GM19324 (cell line): ENCODE measurements around the gene WDR35.

ENCODE experiments used
- ATAC-seq: cut with Tn5 transposase; IDR thresholded peaks from one replicate; pipeline ENCODE4 v1.9.1; 2021; ENCODE audit warnings: mild to moderate bottlenecking, moderate library complexity; ENCODE audit not compliant: unreplicated experiment, low FRiP score

The WDR35 gene

DNA sequence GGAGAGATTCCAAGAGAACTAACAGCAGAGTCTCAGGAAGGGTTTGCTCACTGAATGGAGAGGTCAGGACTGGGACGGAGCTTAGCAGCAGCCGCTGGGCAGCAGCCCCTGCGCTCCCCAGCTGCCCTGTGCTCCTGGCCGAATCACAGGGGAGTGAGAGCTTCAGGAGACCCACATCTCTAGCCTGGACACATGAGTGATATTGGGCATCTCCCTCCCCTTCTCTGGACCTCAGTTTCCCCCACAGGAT is 22.1 kb upstream of the WDR35 start:
- no peak for ATAC-seq

DNA sequence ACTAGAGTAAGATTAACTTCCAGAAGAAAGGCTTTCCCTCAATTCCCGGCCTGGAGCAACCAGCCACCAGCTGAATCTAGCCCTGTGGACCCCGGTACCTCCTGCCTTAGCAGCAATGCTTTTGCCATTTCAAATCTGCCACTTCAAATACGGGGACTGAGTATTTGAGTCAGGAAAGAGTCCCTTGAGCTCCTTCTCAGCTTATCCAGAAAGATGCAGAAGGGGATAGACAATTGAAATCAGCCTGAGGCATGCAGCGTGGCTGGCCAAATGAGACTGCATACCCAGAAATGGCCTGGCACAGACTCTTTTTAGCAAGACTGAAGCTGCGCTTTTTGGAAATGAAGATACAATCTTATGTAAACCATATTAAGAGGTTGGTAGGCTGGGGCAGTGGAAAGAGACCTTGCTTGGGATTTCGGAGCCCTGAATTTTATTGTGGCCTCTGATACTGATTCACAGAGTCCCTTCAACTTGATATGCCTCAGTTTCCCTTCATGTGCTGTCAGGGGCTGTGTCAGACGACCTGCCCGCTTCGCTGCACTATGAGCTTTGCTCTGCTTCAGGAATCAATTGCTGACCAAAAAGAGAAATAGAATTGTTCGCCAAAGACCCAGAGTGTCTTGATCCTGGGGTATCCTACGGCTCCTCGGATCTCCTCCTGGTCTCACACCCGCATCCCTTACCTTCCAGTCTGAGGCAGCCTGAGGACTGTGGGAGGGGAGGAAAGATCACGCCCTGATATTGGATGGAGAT is 21.5 kb upstream of the WDR35 start:
- ATAC-seq: no peak

DNA sequence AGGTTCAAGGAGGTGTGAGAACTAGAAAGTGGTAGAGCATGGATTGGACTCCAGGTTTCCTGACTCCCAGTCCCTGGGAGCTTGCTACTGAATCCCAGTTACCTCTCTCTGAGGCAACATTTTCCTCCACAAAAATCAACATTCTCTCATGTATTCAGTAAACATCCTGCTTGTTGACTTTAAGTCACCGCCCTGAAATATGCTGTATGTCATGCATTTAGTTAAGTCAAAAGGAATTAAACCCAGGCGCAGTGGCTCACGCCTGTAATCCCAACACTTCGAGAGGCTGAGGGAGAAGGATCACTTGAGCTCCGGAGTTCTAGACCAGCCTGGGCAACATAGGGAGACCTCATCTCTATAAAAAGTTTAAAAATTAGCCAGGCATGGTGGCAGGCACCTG is 18.8 kb upstream of the WDR35 start:
- ATAC-seq: no peak

DNA sequence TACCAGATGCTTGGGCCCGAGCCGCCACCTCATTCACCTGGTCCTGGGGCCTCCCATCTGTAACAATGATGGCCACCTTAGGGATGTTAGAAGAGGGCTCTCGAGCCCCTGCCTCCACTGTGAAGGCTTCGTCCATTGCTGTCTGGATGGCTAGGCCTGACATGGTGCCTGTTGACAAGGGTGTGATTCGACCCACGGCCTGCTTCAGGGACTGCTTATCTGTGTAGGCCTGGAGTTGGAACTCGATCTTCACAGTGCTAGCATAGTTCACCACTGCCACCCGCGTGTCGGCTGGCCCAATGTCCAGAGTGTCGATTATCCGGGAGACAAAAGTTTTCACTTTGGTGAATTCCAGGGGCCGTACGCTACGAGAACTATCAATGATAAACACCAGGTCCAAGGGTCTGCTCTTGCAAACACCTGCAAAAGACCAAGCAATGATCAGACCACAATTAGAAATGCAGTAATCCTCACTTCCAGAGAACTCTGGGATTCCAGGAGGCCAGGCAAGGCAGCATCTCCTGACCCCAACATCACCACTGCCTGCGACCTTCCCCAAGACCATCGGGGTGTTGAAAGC is 16.1 kb upstream of the WDR35 start:
- ATAC-seq: no peak

DNA sequence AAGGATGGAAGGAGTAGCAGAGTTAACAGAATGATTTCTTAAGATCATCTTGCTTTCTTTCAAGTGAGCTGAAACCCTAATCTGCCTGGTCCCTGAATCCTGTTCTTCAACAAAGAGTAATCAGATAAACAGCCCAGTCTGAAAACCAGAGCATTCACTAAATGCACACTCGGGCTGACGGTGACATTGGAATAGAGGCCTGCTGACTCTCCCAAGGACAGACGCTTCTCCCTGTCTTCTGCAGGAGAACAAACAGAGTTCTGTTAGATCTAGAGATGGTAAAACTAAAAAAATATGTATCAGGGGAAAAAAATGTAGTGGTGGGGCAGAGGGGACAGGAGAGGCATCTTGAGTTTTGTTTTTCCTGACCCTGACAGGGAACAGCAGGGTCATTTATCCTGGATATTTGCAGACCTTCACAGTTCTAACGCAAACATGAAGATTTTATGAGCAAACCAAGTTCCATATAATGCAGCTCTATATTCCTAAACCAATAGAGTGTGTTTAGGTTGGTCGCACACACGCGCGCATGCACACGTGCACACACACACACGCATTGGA is 15.2 kb upstream of the WDR35 start:
- no peak for ATAC-seq

DNA sequence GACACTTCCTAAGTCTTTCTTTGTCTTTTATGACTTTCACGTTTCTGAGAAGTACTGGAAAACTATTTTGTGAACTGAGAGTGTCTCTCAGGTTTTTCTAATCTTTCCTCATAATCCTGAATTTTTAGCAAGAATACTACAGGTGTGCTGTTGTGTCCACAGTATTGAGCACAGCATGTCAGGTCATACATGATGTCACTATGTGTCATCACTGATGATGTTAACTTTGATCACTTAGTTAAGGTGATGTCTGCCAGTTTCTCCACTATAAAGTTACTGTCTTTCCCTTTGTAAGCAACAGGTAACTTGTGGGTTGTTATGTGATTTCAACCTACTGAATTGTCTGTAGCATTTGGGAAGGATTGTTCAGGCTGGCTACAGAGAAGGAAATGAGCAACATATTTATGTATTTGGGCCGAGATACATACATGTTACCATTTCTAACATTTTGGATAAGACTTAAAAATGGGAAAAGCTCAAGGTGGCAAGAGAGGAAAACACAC is 11.5 kb upstream of the WDR35 start:
- ATAC-seq: no peak

DNA sequence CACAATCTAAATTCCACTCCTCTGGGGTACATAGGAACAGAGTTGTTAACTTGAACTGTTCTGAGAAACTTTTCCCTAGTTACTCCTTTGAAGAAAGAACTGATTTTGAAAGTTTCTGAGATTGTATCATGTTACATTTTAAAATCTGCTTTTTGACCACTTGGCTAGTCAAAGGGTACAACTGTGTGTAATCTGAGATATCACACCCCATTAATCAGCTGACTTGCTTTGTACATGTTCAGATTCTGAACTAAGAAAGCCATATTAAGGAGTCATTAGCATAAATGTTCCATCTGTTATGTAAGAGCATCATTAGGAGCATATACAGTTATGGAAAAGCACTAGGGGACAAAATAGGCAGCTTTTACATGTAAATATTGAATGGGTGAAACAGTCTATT is 3.8 kb upstream of the WDR35 start:
- no peak for ATAC-seq

DNA sequence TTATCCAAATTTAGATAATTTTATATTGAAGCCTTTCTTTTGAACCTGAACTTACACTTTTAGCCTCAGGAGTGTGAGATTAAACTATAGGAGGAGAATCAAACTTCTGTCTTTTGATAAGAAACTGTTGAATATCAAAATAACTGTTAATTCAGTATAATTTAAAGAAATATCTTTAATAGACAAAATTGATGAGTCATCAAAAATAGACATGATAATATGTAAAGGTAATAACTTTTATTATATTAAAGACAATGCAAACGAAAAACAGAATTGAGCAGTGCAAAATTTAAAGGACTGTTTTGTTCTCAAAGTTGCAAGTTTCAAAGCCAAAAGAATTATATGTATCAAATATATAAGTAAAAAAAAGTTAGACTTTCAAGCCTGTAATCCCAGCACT is 2.0 kb upstream of the WDR35 start:
- ATAC-seq: no peak

DNA sequence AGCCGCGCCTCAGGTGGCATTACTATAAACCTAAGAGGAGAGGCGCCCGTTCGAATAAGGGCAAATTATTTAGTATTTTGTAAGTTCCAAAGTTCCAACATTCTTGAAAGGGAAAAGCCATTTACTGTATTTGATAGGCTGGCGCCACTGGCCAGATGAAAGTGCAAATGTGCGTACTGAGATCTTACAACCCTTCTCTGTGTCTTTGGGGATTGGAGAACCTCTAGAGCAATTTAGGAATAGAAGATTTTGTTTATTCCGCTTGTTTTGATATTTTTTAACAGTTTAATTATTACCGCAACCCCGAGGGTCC is 467 bp upstream of the WDR35 start:
- no peak for ATAC-seq

DNA sequence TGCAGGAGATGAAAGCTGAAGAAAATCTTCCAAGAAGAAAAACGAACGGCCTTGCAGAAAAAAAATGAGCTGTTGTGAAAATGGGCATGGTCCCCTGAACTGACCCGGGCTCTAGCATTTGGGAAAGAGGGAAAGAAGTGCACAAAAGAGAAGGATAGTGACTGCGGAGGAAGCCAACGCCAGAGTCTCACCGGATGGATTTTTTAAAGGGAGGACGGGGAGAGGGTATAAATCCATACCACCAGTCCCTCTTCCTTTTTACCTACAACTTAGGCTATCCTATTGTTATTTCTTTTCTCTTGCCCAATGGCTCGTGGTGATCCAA is 601 bp downstream of the WDR35 start:
- ATAC-seq: no peak

DNA sequence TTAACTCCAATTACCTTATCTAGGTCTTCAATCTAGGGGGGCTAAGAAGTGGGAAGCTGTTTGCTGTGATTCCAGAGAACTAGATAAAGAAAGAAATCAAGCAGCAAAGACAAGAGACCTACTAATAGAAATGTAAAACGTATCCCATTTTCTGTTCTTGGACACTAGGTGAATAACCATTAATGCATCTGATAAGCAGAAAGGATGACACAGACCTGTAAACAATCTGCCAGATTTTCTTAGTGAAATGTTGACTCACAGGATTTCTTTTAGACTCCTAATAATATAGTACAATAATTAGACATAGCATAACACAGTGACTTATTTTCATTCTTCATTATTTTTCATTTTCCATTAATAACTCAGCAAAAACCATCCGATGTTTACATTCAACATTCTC is 1.3 kb downstream of the WDR35 start:
- ATAC-seq: no peak

DNA sequence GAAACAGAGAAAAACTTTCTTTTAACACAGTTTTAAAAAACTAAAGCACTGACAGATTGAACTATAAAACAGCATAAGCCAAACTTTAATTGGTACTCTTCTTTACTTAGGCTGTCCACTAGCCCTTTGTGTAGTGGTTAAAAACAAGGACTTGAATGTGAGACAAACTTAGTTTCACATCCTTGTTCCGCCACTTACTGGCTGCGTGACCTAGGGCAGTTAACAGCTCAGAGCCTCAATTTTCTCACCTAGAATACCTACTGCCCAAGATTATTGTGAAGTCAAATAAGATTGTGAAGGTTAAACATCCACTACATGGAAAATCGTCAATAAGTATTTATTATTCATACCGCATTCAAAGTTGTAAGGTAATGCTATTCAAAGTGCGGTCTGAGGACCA is 2.0 kb downstream of the WDR35 start:
- ATAC-seq: peak; percentile 73

DNA sequence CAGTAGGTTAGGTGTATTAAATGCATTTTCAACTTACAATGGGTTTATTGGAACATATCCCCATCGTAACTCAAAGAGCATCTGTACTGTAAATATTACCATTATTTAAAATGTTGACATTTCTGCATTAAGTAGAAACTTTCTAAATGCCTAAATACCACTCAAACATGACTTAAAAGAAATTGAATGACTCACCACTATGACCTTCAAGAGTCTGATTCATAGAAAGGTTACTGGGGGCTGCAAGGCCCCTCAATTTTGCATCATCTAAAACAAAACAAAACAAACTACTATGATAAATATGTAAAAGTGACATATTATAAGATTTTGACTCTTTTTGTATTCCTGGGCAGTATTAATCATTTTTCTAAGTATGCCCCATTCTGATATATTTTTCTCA is 7.6 kb downstream of the WDR35 start:
- ATAC-seq: no peak

DNA sequence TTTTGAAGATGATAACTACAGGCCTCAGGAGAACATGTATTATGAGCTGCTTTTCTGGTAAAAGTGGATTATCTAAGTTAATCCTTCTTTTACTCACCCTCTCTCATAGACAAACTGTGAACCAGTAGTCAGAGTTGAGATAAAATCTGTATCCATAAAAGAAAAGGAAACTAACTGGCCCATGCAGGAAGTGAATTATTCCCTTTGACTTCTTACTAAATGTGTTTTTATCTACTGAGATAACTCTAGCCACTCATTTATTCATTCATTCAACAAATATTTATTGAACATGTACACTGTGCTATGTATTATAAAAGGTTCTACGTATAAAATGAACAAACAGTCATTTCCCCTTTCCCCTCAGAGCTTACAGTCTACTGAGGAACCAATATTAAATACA is 10.0 kb downstream of the WDR35 start:
- no peak for ATAC-seq

DNA sequence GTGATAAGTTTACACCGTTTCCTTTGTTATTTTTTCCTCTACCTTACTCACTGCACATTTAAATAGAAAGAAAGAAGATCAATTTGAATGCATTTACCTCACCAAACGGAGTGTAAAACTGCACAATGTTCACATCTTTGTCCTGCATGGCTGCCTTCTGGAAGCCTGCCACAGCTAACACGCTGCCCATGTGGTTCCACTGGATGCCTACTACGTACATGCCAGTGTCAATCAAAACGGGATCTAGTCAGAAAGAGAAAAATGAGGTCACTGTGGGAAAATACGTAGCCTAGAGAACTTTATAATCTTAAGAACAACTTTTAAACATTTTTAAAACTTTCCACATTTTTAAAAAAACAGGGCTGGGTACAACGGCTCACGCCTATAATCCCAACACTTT is 16.4 kb downstream of the WDR35 start:
- no peak for ATAC-seq

DNA sequence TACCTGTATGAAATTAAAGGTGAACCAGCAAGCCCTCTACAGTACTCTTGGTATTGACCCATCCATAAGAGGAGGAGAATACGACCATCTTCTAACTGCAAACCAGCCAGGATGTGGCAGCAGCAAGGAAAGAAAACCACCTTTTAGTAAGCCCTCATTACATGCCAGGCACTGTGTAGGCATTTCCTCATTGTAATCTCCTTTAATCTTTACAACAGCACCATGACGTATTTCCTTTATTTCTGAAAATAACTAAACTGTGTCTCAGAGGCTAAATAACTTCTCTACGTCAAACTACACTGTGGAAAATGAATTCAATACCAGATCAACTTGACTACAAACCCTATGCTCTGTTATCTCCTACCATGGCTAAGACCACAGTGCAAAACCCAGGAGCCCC is 18.2 kb downstream of the WDR35 start:
- no peak for ATAC-seq

DNA sequence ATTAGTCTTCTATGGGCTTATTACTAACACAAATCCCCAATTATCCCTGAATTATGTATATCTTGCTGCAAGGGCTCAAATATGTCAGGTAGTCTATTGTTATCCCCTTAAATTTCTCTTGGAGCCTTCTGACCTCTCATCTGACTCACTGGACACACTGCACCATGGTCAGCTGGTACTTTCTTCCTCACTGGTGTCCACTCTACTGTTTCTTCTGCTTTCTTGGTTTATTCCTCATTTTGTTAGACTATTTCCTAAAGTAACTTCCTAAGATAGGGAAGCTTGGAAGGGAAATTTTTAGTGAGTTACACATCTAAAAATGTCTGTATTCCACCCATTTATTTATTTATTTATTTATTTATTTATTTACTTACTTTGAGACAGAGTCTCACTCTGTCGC is 26.5 kb downstream of the WDR35 start:
- ATAC-seq: no peak

DNA sequence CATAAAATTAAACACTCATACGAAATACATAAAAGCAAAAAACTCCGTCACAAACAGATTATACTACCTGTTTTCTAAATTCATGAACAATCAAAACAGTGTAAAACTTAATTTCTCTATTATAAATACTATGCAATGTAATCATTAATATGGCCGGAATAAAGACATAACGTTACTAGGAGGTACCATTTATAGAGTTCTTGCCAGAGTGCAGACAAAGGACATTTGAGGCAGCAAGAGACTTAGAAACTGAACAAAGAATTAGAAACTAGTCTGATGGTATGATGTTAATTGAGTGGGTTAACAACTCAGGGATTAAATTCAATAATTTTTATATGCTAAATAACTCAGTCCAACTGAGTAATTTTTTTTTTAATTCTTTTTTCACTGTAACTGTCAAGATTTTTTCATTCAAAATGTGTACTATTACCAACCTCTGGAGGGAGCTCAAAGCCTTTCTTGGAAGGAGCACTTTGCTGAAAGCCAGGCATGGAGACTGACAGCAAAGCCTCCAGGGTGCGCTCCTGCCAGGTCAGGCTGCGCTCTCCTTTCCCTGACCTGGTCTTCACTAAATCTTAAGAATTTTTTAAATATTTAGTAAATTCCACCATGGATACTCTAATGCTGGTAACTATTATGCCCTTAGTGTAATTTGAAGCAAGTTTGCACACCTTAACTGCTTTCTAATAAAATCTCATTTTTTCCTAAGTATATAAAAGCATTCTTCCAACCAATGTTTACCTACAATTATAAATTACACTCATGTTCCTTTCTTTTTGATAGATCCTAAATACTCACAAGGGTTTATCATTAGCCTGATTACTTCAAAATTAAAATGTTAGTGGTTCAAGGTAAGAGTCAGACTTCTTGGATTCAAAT is 34.1 kb downstream of the WDR35 start:
- peak; percentile 83 for ATAC-seq

DNA sequence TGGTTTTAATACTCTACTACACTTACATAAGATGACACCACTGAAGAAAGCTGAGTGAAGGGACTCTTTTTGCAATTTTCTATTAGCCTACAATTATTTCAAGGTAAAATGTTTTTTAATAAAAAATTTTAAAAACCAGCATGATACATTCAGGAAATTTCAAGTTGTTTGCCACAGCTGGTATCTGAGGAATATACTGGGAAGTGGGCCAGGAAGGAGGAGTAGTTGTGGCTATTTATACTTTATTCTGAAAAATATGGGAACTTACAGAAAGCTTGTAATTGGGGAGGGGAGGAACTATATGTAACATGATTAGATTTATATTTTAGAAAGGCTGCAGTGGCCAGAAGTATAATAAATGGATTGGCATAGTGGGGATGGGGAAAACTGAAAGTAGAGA is 40.8 kb downstream of the WDR35 start:
- no peak for ATAC-seq

DNA sequence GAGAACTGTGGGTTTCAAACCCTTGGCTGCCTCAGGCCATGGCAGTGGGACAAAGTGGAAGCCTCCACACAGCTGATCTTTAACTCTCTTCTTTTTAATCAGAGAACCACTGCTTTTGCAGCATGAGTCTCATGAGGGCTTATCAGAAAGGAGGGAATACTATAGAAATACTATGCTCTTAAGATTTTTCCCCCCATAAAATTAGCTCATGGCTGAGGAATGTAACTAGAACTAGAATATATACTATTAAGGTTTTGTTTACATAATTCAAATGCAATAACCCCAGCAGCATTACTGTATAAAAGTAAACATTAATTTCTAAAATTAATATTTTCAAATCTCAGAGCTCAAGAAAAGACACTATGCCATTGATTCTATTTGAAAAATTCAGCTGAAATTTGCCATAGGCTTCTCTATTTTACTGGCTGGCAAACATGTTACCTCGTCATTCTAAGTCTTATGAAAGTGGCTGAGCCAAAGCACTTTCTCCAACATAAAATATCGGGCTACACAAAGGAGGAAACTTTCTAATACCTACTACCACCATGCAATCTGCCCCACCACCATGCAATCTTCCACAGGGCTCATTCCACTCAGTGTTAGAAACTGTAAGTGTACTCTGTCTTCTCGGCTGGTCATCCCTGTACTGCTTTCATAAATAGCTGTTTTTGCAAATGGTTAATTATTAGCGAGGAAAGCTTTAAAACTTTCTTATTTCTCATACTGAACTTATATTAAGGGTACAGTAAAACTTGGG is 42.5 kb downstream of the WDR35 start:
- ATAC-seq: no peak

DNA sequence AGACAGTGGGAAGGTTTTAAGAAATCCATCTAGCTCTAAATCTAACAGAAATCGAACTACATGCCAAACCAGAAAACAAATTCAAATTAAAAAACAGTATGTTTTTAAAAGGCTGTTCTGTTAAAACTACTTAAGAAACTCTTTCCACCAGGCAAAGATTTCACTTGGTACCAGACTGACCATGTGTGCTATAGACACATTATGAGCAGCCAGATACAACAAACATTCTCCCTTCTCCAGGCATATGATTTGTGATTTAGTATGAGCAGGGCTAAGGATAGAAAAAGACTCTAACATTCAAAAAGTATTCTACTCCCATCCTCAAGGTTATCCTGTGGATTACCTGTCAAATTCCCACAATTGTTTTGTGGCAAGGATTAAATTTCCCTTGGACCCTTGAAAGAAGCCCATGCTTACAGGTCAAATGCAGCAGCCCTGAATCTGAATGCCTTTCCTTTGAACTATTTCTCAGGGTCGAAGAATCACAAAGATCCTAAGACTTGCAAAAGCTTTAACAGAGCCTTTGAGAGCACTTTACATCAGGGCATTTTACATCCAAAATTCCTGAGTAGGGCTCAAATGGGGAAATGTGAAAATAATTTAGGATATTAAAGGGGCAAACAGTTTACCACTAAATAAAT is 45.6 kb downstream of the WDR35 start:
- no peak for ATAC-seq
